OCI-LY7 (cell line): Measurements from ENCODE around the gene PGGT1B. TPM values are rescaled to one million over a fixed set of nuclear protein-coding genes. Genes with fewer than 3 reads are reported as not detected.

Experiments used
- BruUV-seq: library from RNA; stranded (reverse); fragments of 400-500 nt; replicated peaks from 2 replicates; lab custom pipeline; 2021; lab: Mats Ljungman, UMichigan
- CTCF ChIA-PET: fragments of 300-600 bp; sonication (Branson Sonifier 250); formaldehyde crosslinking; loops from one replicate; lab custom pipeline; 2022; ENCODE audit warnings: antibody characterized with exemption; ENCODE audit not compliant: unreplicated experiment; lab: Charles Lee
- POLR2A ChIA-PET: fragments of 300-600 bp; sonication (Branson Sonifier 250); formaldehyde crosslinking; loops from one replicate; lab custom pipeline; 2022; ENCODE audit warnings: antibody characterized with exemption; lab: Charles Lee
- DNase-seq: peaks from one replicate; pipeline ENCODE4 v3.0.0-alpha.2; 2015; ENCODE audit warnings: low spot score
- H2AFZ ChIP-seq: fragments of 200-600 bp; sonication (generic), shearing (Covaris generic); 2 replicates; pipeline ENCODE4 v1.6.1; 2014; ENCODE audit warnings: mild to moderate bottlenecking, antibody characterized with exemption, low read length, moderate library complexity
- H3K27ac ChIP-seq: fragments of 200-600 bp; sonication (generic); 2 replicates; pipeline ENCODE4 v1.5.1; 2014; ENCODE audit warnings: mixed run types, low read depth, mild to moderate bottlenecking, moderate library complexity, low read length, inconsistent platforms; ENCODE audit not compliant: poor library complexity, severe bottlenecking
- H3K36me3 ChIP-seq: fragments of 200-600 bp; sonication (generic); 2 replicates; pipeline ENCODE4 v1.6.1; 2014; ENCODE audit warnings: mild to moderate bottlenecking, antibody characterized with exemption, low read length, moderate library complexity, mixed read lengths; ENCODE audit not compliant: insufficient read depth
- H3K4me1 ChIP-seq: fragments of 200-600 bp; sonication (generic); 2 replicates; pipeline ENCODE4 v1.5.1; 2014; ENCODE audit warnings: mild to moderate bottlenecking, low read length; ENCODE audit not compliant: insufficient read depth, poor library complexity, severe bottlenecking
- H3K4me2 ChIP-seq: fragments of 200-600 bp; sonication (generic); 2 replicates; pipeline ENCODE4 v1.6.1; 2014; ENCODE audit warnings: mild to moderate bottlenecking, low read length
- H3K4me3 ChIP-seq: fragments of 200-600 bp; sonication (generic); 2 replicates; pipeline ENCODE4 v1.5.1; 2014; ENCODE audit warnings: mild to moderate bottlenecking, low read depth, low read length; ENCODE audit not compliant: poor library complexity, severe bottlenecking
- H3K79me2 ChIP-seq: fragments of 200-600 bp; sonication (generic); 2 replicates; pipeline ENCODE4 v1.6.1; 2016; ENCODE audit warnings: low read depth, mild to moderate bottlenecking, low read length, moderate library complexity, mixed read lengths; ENCODE audit not compliant: insufficient read depth
- H3K9me2 ChIP-seq: fragments of 200-600 bp; sonication (generic); 2 replicates; pipeline ENCODE4 v1.6.1; 2016; ENCODE audit warnings: mild to moderate bottlenecking, low read length, mixed read lengths; ENCODE audit not compliant: insufficient read depth
- H3K9me3 ChIP-seq: fragments of 200-600 bp; sonication (generic); 2 replicates; pipeline ENCODE4 v1.6.1; 2014; ENCODE audit warnings: mild to moderate bottlenecking, mixed run types, low read length, mixed read lengths
- H4K20me1 ChIP-seq: fragments of 200-600 bp; sonication (generic); 2 replicates; pipeline ENCODE4 v1.6.1; 2014; ENCODE audit warnings: mild to moderate bottlenecking, antibody characterized with exemption, low read length, moderate library complexity, mixed read lengths; ENCODE audit not compliant: insufficient read depth
- CTCF ChIP-seq: fragments of 200-600 bp; sonication (generic); conservative IDR thresholded peaks from 2 replicates; pipeline ENCODE4 v1.5.1; 2014; ENCODE audit warnings: mild to moderate bottlenecking, antibody characterized with exemption, low read length, moderate library complexity, mixed read lengths
- EZH2phosphoT487 ChIP-seq: fragments of 200-600 bp; sonication (generic); IDR thresholded peaks from 2 replicates; pipeline ENCODE4 v1.6.1; 2018; ENCODE audit warnings: low read depth, borderline replicate concordance, mild to moderate bottlenecking, mixed run types, antibody characterized with exemption, low read length, moderate library complexity, mixed read lengths
- intact Hi-C: fragments of 100-400 bp; cut with micrococcal nuclease; formaldehyde crosslinking; loops from one replicate; pipeline ENCODE4 v1.10.0; 2022; ENCODE audit not compliant: unreplicated experiment
- total RNA-seq, 2 experiments: library from RNA; depleted of rRNA in 1 of 2; stranded (reverse); fragments of >200 nt in 1 of 2; shearing (Covaris generic) in 1 of 2; gene quantifications; 2 replicates each; pipeline ENCODE4 v1.2.3, GENCODE V29; 2014 to 2022

Gene PGGT1B
- total RNA-seq, 2 experiments from 2014 or later: 19.7 to 54.7 TPM

- peak; percentile 77 for DNase-seq
- POLR2A ChIA-PET: no interaction called here
- Histone ChIP-seq H3K4me1 (peaks cover 13% of the 10 kb centered on the region), H3K79me2 (no peaks in the 10 kb centered on the region), H3K36me3 (no peaks in the 10 kb centered on the region), H3K9me2 (no peaks in the 10 kb centered on the region), H2AFZ (peak within 1 kb of the TSS; percentile 37; the same call in 1 of the 2 replicates), H3K9me3 (peaks cover 8% of the 10 kb centered on the region; the same call in 1 of the 2 replicates), H4K20me1 (no peaks in the 10 kb centered on the region), H3K27ac (no peak within 1 kb of the TSS), H3K4me2 (peak within 1 kb of the TSS; percentile 75), H3K4me3 (peak within 1 kb of the TSS; percentile 63)
- BruUV-seq: no TSS peak
- intact Hi-C loops: no loop called here
- no peak for TF ChIP-seq EZH2phosphoT487
- CTCF ChIA-PET: no interaction called here
Measured at GRCh38 chr5:115169487-115170133, 93.1 kb downstream of the PGGT1B start, which contains the start of gene TRIM36. TSS of gene TRIM36 (minus strand) at chr5:115169908. CDS start at chr5:115169634, 274 bp downstream.

DNA sequence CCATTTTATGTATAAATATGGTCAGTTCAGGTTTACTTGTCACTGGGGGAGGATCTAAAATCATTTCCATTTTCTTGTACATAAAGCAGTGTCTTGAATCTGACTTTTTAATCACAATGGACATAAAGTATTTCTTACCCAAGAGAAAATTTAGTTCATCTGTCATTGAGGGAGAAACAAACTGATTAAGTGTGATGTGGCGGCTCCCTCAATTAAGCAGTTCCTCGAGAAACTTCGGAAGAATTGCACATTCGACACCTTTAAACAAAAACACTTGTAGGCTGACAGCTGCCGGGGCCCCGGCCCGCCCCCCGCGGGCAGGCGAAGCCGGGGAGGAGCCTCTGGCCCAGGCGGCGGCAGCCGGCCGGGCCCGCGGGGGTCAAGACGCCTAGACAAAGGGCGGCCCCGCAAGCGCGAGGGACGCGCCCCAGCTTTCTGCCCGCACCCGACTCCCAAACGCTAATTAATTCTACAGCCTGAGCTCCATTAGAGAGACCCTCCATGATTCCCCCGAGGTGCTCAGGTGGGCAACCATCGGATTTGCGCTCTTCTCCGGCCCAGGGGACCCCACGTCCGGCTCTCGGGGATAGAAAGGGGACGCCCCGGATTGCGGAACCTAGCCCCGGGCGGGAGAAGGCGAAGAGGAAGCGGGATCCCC lies 93.7 kb downstream of the PGGT1B start:
- Histone ChIP-seq H3K36me3 (no peaks in the 10 kb centered on the region), H3K9me3 (peaks cover 8% of the 10 kb centered on the region; the same call in 1 of the 2 replicates), H4K20me1 (no peaks in the 10 kb centered on the region), H3K9me2 (no peaks in the 10 kb centered on the region), H3K4me1 (peaks cover 13% of the 10 kb centered on the region), H3K27ac (no peak overlapping the region), H2AFZ (no peak overlapping the region), H3K4me3 (peak overlapping the region; percentile 63), H3K4me2 (peak overlapping the region; percentile 75), H3K79me2 (no peaks in the 10 kb centered on the region)
- ChIA-PET CTCF (no interaction called here), POLR2A (no interaction called here)
- TF ChIP-seq EZH2phosphoT487: peak; percentile 91
- TF ChIP-seq CTCF: no peak
- BruUV-seq: no TSS peak
- no peak for DNase-seq
- intact Hi-C loops: no loop called here

DNA sequence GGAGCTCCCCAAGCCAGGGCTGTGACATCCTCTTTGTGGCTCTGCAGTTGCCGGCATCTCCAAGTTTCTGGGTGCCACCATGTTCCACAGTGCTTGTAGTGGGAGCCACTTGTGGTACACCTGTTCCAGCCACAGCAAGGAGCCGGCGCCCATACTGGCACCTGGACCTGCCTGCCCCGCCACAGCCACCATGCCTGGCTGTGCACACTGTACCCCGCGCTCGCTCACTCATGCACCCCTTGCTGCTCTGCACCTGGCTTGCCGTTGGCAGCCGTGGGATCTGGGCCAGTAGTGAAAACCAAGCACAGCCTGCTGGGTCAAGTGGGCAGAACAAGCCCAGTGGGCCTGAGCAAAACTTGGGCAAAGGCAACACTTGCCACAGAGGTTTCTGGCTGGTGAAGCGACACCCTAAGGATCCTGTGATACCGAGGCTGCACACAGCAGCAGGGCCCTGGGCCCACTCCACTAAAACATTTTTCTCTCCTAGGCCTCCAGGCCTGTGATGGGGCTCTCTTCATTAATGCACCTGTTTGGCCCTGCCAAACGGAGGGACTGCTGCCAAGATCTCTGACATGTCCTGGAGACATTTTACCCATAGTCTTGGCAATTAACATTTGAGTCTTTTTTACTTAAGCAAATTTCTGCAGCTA lies 95.8 kb downstream of the PGGT1B start:
- Histone ChIP-seq H2AFZ (no peak overlapping the region), H3K4me3 (no peak overlapping the region), H3K4me2 (no peak overlapping the region), H3K27ac (no peak overlapping the region), H3K9me3 (peaks cover 8% of the 10 kb centered on the region; the same call in 1 of the 2 replicates), H3K9me2 (no peaks in the 10 kb centered on the region), H3K36me3 (no peaks in the 10 kb centered on the region), H4K20me1 (no peaks in the 10 kb centered on the region), H3K4me1 (peaks cover 13% of the 10 kb centered on the region), H3K79me2 (no peaks in the 10 kb centered on the region)
- intact Hi-C loops: no loop called here
- ChIA-PET CTCF (no interaction called here), POLR2A (no interaction called here)
- TF ChIP-seq CTCF (no peak), EZH2phosphoT487 (no peak)
- DNase-seq: no peak
- no TSS peak for BruUV-seq
